ENCODE data around the gene HCK.

DNA sequence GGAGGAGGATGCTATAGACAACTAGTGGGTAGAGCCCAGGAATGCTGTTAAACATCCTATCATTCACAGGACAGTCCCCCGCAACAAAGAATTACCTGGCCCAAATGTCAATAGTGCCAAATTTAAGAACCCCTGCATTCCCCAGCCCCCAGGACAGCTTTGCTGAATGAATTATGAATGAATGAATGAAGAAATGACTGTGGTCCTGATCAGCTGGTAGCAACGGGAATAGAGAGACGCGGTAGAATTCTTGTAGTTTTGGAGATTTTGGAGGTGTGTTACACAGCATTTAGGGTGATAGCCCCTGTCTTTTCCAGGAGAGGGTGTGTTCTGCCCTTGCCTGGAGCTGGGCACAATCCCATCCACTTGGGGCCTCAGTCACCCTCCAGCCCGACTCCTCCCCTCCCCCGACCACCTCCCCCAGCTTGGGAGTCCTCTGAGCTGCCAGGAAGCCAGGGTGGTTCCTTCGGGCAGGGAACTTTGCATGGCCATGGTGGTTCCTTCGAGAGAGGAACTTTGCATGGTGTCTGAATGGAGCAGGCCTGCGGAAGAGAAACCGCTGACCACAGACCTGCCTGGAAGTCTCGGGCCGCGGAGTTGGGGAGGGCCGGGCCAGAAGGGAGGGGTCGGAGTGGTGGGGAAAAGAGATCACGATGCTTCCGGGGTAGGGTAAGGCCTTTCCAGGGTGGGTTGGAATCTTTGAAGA is 1.0 kb upstream of the HCK start:
- TF ChIP-seq, protein P1, sequence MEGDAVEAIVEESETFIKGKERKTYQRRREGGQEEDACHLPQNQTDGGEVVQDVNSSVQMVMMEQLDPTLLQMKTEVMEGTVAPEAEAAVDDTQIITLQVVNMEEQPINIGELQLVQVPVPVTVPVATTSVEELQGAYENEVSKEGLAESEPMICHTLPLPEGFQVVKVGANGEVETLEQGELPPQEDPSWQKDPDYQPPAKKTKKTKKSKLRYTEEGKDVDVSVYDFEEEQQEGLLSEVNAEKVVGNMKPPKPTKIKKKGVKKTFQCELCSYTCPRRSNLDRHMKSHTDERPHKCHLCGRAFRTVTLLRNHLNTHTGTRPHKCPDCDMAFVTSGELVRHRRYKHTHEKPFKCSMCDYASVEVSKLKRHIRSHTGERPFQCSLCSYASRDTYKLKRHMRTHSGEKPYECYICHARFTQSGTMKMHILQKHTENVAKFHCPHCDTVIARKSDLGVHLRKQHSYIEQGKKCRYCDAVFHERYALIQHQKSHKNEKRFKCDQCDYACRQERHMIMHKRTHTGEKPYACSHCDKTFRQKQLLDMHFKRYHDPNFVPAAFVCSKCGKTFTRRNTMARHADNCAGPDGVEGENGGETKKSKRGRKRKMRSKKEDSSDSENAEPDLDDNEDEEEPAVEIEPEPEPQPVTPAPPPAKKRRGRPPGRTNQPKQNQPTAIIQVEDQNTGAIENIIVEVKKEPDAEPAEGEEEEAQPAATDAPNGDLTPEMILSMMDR (IDR thresholded peaks at IDR 0.05 in 2 of 3, conservative IDR thresholded peaks at IDR 0.05 in 1 of 3; ENCODE audit: insufficient read depth in 2 of 3, low read depth in 1 of 3, low read length in 3 of 3): no peak
- TF ChIP-seq ZNF785 (CRISPR knock-in tag; IDR thresholded peaks at IDR 0.05): no peak
- TF ChIP-seq TEAD1 (CRISPR knock-in tag; IDR thresholded peaks at IDR 0.05): no peak
- no peak for TF ChIP-seq BMI1 (IDR thresholded peaks at IDR 0.05; ENCODE audit: low read length)
- TF ChIP-seq ZNF121 (CRISPR knock-in tag; conservative IDR thresholded peaks at IDR 0.05): no peak
- TF ChIP-seq, protein P2, sequence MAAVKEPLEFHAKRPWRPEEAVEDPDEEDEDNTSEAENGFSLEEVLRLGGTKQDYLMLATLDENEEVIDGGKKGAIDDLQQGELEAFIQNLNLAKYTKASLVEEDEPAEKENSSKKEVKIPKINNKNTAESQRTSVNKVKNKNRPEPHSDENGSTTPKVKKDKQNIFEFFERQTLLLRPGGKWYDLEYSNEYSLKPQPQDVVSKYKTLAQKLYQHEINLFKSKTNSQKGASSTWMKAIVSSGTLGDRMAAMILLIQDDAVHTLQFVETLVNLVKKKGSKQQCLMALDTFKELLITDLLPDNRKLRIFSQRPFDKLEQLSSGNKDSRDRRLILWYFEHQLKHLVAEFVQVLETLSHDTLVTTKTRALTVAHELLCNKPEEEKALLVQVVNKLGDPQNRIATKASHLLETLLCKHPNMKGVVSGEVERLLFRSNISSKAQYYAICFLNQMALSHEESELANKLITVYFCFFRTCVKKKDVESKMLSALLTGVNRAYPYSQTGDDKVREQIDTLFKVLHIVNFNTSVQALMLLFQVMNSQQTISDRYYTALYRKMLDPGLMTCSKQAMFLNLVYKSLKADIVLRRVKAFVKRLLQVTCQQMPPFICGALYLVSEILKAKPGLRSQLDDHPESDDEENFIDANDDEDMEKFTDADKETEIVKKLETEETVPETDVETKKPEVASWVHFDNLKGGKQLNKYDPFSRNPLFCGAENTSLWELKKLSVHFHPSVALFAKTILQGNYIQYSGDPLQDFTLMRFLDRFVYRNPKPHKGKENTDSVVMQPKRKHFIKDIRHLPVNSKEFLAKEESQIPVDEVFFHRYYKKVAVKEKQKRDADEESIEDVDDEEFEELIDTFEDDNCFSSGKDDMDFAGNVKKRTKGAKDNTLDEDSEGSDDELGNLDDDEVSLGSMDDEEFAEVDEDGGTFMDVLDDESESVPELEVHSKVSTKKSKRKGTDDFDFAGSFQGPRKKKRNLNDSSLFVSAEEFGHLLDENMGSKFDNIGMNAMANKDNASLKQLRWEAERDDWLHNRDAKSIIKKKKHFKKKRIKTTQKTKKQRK (IDR thresholded peaks at IDR 0.05; ENCODE audit: borderline replicate concordance, low read depth, low read length): no peak
- no peak for TF ChIP-seq SP1 (CRISPR knock-in tag; IDR thresholded peaks at IDR 0.05)
- no peak for TF ChIP-seq SAP30 (IDR thresholded peaks at IDR 0.05; ENCODE audit: borderline replicate concordance, insufficient read depth, low read depth, low read length, poor library complexity, severe bottlenecking)

Measured in K562 (cell line).